T-helper 17 cell (primary cell): Measurements from ENCODE around the gene FBXW7. TPM values are rescaled to one million over a fixed set of nuclear protein-coding genes. Genes with fewer than 3 reads are reported as not detected.

Experiments used
- ATAC-seq: fragments of 150-1000 bp; cut with Tn5 transposase; 2 replicates; pipeline ENCODE4 v1.10.0; 2021; ENCODE audit warnings: mild to moderate bottlenecking, moderate library complexity
- DNase-seq, 3 donors: peaks; one replicate each; pipeline versions ENCODE4 v3.0.0 to v3.0.0-alpha.2; 2020 to 2021
- H3K9me3 ChIP-seq: one replicate; pipeline ENCODE4 v1.7.0; 2013; ENCODE audit warnings: low read length, mild to moderate bottlenecking; ENCODE audit not compliant: control insufficient read depth, poor library complexity, severe bottlenecking
- H3K27ac Mint-ChIP-seq: one replicate; pipeline ENCODE4 v1.8.0; 2022; ENCODE audit warnings: mild to moderate bottlenecking, moderate library complexity, mixed read lengths
- H3K27me3 Mint-ChIP-seq: one replicate; pipeline ENCODE4 v1.8.0; 2022; ENCODE audit warnings: mixed read lengths
- H3K36me3 Mint-ChIP-seq: one replicate; pipeline ENCODE4 v1.8.0; 2022; ENCODE audit warnings: low read depth, mixed read lengths
- H3K4me1 Mint-ChIP-seq: one replicate; pipeline ENCODE4 v1.8.0; 2022; ENCODE audit warnings: mild to moderate bottlenecking, mixed read lengths
- H3K4me3 Mint-ChIP-seq: one replicate; pipeline ENCODE4 v1.8.0; 2022; ENCODE audit warnings: mild to moderate bottlenecking, moderate library complexity, mixed read lengths
- total RNA-seq, 4 donors: library from RNA in 2 of 4; stranded (reverse) in 2 of 4; gene quantifications; one replicate each; pipeline ENCODE4 v1.2.3 and lab custom pipeline; 2022 to 2026

The FBXW7 gene
- total RNA-seq, 2 donors from 2014 or later = 102 to 125 TPM

DNA sequence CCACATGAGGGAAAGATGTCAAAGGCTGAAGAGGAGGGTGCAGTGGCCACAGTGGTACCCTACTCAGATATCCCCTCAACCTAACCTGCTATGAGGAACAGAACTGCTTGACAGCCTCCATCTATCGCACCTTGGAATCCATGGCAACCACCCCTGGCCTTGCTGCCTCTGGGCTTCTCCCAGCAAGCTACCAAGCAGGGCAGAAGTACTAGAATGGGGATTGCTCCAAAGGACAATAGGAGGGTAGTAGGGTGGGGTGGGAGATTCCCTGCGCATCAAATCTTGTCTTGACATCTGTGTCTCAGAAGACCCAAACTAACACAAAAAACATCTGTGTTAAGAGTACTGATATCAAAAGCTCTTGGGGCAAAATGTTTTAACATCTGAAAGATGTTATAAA is 118.2 kb downstream of the FBXW7 start:
- no peaks in the 10 kb centered on the region for H3K9me3 ChIP-seq
- H3K4me1 Mint-ChIP-seq = peaks cover 33% of the 10 kb centered on the region
- no peak overlapping the region for H3K27ac Mint-ChIP-seq
- DNase-seq (no peak), ATAC-seq (no peak)
- peak overlapping the region; percentile 49 for H3K4me3 Mint-ChIP-seq
- peaks cover 7% of the 10 kb centered on the region for H3K36me3 Mint-ChIP-seq
- no peaks in the 10 kb centered on the region for H3K27me3 Mint-ChIP-seq

- H3K36me3 Mint-ChIP-seq = peaks cover 12% of the 10 kb centered on the region
- no peaks in the 10 kb centered on the region for H3K9me3 ChIP-seq
- no peak for DNase-seq
- peaks cover 33% of the 10 kb centered on the region for H3K4me1 Mint-ChIP-seq
- no peaks in the 10 kb centered on the region for H3K27me3 Mint-ChIP-seq
- H3K4me3 Mint-ChIP-seq = peak overlapping the region; percentile 2
- H3K27ac Mint-ChIP-seq = peak overlapping the region; percentile 75
- ATAC-seq = no peak
Observed at GRCh38 chr4:152415980-152416379, 119.9 kb downstream of the FBXW7 start.

DNA sequence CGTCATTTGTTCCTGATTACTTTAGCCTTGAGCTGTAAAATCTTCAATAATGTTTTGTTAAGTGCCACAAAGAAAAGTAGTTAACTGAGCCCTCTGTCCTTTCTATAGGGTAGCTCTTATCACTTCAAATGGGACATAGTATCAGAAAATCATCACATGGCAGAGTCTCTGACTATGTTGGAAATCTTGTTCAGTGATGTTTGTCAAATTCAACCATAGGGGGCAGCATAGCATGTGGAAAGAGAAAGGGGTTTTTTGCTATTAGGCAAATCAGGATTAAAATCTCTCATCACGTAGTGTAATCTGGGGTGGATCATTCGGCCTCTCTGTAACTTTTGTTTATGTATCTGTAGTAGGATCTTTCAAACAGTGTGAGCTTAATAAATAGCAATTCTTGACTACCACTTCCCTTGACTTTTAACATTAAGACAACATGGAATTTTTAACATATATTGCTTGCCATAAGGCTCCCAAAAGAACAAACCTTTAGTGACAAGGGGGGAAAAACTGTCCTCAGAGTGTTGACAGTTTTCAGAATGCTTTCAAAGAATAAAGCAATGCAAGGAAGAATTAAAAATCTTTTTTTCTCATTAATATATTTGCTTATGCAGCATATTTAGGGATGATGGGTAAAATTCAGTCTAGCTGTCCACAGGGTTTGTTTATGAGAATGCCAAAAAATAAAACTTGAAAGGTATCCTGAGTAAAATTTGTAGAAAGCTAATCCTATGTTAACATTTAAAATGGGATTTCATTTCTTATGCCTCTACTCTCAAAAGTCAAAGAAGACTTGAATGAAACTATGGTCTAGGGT is 127.2 kb downstream of the FBXW7 start:
- H3K27ac Mint-ChIP-seq = peak overlapping the region; percentile 21
- no peak overlapping the region for H3K4me3 Mint-ChIP-seq
- no peaks in the 10 kb centered on the region for H3K27me3 Mint-ChIP-seq
- no peaks in the 10 kb centered on the region for H3K9me3 ChIP-seq
- DNase-seq (no peak), ATAC-seq (peak; percentile 73)
- H3K4me1 Mint-ChIP-seq = peaks cover 17% of the 10 kb centered on the region
- H3K36me3 Mint-ChIP-seq = peaks cover 7% of the 10 kb centered on the region

DNA sequence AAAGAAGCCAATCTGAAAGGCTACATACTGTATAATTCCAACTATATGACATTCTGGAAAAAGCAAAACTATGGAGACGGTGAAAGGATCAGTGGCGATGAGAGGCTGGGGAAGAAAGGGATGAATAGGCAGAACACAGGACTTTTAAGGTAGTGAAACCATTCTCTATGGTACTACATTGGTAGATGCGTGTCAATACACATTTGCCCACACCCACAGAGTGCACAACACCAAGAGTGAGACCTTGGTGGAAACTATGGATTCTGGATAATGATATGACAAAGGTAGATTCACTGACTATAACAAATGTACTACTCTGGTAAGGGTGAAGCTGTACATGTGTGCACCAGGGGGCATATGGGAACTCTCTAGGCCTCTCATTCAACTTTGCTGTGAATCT is 134.5 kb downstream of the FBXW7 start:
- H3K9me3 ChIP-seq = no peaks in the 10 kb centered on the region
- no peak for DNase-seq
- Mint-ChIP-seq H3K4me1 (peaks cover 35% of the 10 kb centered on the region), H3K4me3 (no peak overlapping the region), H3K27me3 (no peaks in the 10 kb centered on the region), H3K36me3 (peaks cover 2% of the 10 kb centered on the region), H3K27ac (no peak overlapping the region)
- ATAC-seq = no peak

DNA sequence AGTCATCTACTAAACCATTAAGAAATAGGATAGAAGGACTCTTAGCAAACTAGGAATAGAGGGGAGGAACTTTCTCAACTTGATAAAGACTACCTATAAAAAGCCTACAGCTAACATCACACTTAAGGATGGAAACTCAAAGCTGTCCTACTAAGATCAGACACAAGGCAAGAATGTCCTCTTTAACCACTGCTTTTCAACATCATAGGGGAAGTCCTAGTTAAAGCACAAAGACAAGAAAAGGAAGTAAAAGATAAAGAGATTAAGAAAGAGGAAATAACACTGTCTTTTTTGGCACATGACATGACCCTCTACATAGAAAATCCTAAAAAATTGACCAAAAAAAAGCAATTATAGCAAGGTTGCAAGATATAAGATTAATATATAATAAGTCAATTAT is 136.6 kb downstream of the FBXW7 start:
- Mint-ChIP-seq H3K36me3 (peaks cover 2% of the 10 kb centered on the region), H3K4me1 (peaks cover 38% of the 10 kb centered on the region), H3K27me3 (no peaks in the 10 kb centered on the region), H3K4me3 (peak overlapping the region; percentile 59), H3K27ac (peak overlapping the region; percentile 1)
- ATAC-seq (peak; percentile 82), DNase-seq (no peak)
- H3K9me3 ChIP-seq = no peaks in the 10 kb centered on the region

- Mint-ChIP-seq H3K4me1 (peaks cover 41% of the 10 kb centered on the region), H3K27me3 (no peaks in the 10 kb centered on the region), H3K4me3 (no peak overlapping the region), H3K36me3 (peaks cover 2% of the 10 kb centered on the region), H3K27ac (no peak overlapping the region)
- no peaks in the 10 kb centered on the region for H3K9me3 ChIP-seq
- DNase-seq = no peak
- no peak for ATAC-seq
Observed at GRCh38 chr4:152398060-152398459, 137.8 kb downstream of the FBXW7 start.

GRCh38 chr4:152394791-152395190 is 141.1 kb downstream of the FBXW7 start:
- Mint-ChIP-seq H3K27ac (no peak overlapping the region), H3K27me3 (no peaks in the 10 kb centered on the region), H3K4me1 (peaks cover 29% of the 10 kb centered on the region), H3K36me3 (peaks cover 2% of the 10 kb centered on the region), H3K4me3 (no peak overlapping the region)
- ATAC-seq (no peak), DNase-seq (no peak)
- H3K9me3 ChIP-seq = no peaks in the 10 kb centered on the region

DNA sequence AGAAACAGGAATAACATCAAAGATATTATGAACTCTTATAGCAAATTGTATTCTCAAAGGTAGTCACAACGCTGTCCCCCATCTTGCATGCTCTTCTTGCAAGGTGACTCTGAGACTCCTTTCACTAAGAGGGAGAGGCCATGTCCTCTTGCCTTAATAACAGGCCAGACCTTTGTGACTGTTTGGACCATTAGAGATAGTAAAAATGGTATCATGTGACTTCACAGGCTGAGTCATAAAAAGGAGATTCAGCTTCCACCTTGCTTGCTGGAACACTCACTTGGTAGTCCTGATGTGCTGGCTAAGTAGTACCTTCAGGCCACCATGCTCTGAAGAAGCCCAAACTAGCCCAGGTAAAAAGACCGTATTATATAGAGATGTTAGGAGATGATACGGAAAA is 143.8 kb downstream of the FBXW7 start:
- Mint-ChIP-seq H3K27me3 (no peaks in the 10 kb centered on the region), H3K4me1 (peaks cover 21% of the 10 kb centered on the region), H3K4me3 (no peak overlapping the region), H3K27ac (no peak overlapping the region), H3K36me3 (peaks cover 2% of the 10 kb centered on the region)
- ATAC-seq (no peak), DNase-seq (no peak)
- H3K9me3 ChIP-seq = no peaks in the 10 kb centered on the region

GRCh38 chr4:152390216-152390615 is 145.7 kb downstream of the FBXW7 start:
- ATAC-seq = no peak
- no peak overlapping the region for H3K27ac Mint-ChIP-seq
- H3K9me3 ChIP-seq = no peaks in the 10 kb centered on the region
- no peaks in the 10 kb centered on the region for H3K27me3 Mint-ChIP-seq
- DNase-seq = no peak
- no peak overlapping the region for H3K4me3 Mint-ChIP-seq
- peaks cover 9% of the 10 kb centered on the region for H3K4me1 Mint-ChIP-seq
- no peaks in the 10 kb centered on the region for H3K36me3 Mint-ChIP-seq

- DNase-seq = no peak
- Mint-ChIP-seq H3K27ac (no peak overlapping the region), H3K36me3 (no peaks in the 10 kb centered on the region), H3K4me3 (no peak overlapping the region), H3K4me1 (peaks cover 9% of the 10 kb centered on the region), H3K27me3 (no peaks in the 10 kb centered on the region)
- ATAC-seq = no peak
- H3K9me3 ChIP-seq = no peaks in the 10 kb centered on the region
Observed at GRCh38 chr4:152389359-152389758, 146.5 kb downstream of the FBXW7 start.

DNA sequence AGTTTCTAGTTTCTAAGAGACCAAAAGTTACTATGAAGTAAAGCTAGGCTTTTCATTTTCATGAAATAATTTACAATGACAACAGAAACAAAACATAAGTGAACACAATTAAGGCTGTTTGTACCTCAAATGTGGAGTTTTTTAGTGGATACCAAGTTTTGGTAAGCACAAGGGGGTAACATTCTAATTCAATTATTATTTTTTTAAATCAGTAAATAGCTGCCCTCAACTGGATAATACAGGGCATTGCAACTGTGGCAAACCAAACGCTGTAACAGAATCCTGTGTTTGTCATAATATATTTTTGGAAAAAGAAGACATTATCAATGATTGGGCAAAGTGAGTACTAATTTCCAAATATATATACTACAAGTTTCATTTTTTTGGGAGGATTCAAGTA is 150.3 kb downstream of the FBXW7 start:
- Mint-ChIP-seq H3K27ac (no peak overlapping the region), H3K27me3 (no peaks in the 10 kb centered on the region), H3K4me3 (no peak overlapping the region), H3K4me1 (peaks cover 7% of the 10 kb centered on the region), H3K36me3 (no peaks in the 10 kb centered on the region)
- DNase-seq = no peak
- no peaks in the 10 kb centered on the region for H3K9me3 ChIP-seq
- ATAC-seq = peak; percentile 49

DNA sequence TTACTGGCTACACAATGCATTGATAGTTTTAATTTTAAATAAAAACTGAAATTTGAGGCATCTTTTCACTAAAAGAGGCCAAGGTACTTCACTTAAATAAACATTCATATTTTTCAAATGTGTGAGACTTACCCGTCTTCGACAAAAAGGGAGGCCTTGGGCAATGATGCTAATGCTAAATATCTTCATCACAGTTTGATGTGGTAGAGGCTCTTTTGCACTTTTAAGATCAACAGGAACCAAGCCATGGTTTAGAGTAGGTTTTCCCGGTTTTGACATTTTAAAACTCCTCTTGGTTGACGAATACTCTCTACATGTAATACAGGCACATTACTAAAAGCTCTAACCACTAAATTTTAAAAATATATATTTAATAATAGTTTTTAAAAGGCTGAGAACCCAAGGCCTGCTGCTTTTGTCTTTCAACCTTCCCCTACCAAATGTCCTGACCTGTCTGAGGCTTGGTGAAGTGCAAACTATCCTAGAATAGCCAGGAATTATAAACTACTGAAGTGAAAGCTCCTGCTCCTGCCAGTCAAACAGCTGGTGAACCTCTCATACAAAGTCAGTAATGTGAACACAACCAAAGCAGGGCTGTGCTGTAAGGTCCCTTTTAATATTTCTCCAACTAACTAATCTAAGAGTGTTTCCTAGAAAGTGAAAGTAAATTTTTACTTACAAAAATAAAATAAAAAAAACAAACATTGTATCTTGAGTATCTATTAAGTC is 153.7 kb downstream of the FBXW7 start:
- DNase-seq = no peak
- no peaks in the 10 kb centered on the region for H3K36me3 Mint-ChIP-seq
- ATAC-seq = peak; percentile 59

GRCh38 chr4:152380919-152381318 is 155.0 kb downstream of the FBXW7 start:
- no peak for DNase-seq
- Mint-ChIP-seq H3K27ac (no peak overlapping the region), H3K27me3 (no peaks in the 10 kb centered on the region), H3K36me3 (no peaks in the 10 kb centered on the region), H3K4me3 (no peak overlapping the region), H3K4me1 (peaks cover 6% of the 10 kb centered on the region)
- H3K9me3 ChIP-seq = no peaks in the 10 kb centered on the region
- no peak for ATAC-seq

More for the DNA sequence above, 153.7 kb downstream of the FBXW7 start:
- no peaks in the 10 kb centered on the region for H3K9me3 ChIP-seq
- Mint-ChIP-seq H3K4me3 (peak overlapping the region; percentile 52), H3K4me1 (peaks cover 6% of the 10 kb centered on the region), H3K27me3 (no peaks in the 10 kb centered on the region), H3K27ac (peak overlapping the region; percentile 75)
